ENCODE measurements around the gene INPP4A.
"Not testable (repeated sequence)": the region's sequence is repeated elsewhere in the genome, so short reads cannot be mapped to it uniquely, and the experiment has no call there.

Gene INPP4A

DNA sequence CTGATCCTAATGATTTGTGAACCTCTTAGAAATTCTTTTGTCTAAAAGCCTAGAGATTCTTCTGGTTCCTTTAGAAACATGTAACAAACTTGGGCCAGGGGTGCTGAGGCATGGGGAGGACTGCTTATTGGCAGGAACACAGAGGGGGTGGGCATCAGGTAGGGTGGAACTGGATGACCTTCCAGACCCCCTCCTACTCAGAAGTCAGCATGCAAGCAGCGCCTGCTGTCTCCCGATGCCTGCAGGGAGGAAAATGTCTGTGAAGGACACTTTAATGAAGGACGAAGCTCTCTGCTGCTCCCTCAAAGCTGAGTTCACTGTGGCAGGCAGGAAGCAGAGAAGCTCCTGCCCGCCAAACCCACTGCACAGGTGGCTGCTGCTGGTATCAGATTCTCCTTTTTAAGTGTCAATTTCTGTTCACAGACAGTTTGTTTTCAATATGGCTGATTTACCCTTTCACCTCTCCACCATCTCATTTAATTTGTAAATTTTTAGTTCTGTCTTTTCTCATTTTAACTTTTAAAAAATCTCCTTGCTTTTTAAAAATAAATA, 144.3 kb downstream of the INPP4A start:
- no peak for DNase-seq (ENCODE audit: low read depth)

- no peak for DNase-seq (ENCODE audit: low read depth)
These were observed 144.8 kb downstream of the INPP4A start for GRCh38 chr2:98589489-98589888.

GRCh38 chr2:98592565-98592964, 147.9 kb downstream of the INPP4A start:
- no peak for DNase-seq (ENCODE audit: low read depth)

DNA sequence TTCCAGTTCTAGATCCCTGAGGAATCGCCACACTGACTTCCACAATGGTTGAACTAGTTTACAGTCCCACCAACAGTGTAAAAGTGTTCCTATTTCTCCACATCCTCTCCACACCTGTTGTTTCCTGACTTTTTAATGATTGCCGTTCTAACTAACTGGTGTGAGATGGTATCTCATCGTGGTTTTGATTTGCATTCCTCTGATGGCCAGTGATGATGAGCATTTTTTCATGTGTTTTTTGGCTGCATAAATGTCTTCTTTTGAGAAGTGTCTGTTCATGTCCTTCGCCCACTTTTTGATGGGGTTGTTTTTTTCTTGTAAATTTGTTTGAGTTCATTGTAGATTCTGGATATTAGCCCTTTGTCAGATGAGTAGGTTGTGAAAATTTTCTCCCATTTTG, 150.0 kb downstream of the INPP4A start:
- DNase-seq (ENCODE audit: low read depth) = not testable (repeated sequence)

GRCh38 chr2:98598781-98599428, 154.2 kb downstream of the INPP4A start:
- DNase-seq (ENCODE audit: low read depth) = no peak

DNA sequence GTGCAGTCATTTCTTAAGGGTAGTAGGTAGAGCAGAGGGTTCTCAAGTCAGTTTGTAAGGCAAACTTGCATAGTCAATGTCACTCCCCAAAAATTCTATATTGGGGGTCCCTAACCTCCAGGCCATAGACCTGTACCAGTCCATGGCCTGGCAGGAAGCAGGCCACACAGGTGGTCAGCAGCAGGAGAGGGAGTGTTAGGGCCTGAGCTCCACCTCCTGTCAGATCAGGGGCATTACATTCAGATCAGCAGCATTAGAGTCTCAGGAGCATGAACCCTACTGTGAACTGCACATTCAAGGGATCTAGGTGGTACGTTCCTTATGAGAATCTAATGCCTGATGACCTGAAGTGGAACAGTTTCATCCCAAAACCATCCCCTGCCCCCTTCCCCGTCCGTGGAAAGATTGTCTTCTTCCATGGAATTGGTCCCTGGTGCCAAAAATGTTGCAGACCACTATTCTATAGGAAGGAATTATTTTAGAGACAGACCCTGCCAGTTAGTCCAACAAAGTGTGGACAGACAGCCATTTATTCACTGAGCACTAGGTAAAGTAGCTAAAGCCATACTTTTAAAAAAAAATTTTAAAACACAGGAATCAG, 157.0 kb downstream of the INPP4A start:
- DNase-seq (ENCODE audit: low read depth) = no peak

GRCh38 chr2:98604547-98604946, 159.9 kb downstream of the INPP4A start:
- no peak for DNase-seq (ENCODE audit: low read depth)

GRCh38 chr2:98605076-98605475, 160.4 kb downstream of the INPP4A start:
- DNase-seq (ENCODE audit: low read depth) = no peak

GRCh38 chr2:98606431-98606830, 161.8 kb downstream of the INPP4A start:
- DNase-seq (ENCODE audit: low read depth) = no peak

GRCh38 chr2:98607104-98607503, 162.4 kb downstream of the INPP4A start:
- no peak for DNase-seq (ENCODE audit: low read depth)

DNA sequence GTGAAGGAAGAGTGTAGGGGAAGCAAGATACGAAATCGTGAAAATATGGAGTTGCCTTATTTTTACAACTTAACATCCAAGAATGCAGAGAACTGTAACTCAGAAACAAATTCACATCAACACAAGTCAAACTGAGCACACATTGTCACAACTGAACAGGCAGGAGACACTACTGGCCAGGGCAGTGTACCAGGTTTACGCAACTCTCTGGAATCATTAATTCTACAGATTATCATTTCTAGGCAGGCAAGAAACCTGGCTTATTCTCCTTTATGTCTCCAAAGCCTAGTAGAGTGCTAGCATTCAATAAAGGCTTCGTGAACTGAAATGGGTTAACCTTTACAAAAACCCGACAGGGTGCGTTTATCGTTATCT, 163.1 kb downstream of the INPP4A start:
- DNase-seq (ENCODE audit: low read depth) = no peak

- DNase-seq (ENCODE audit: low read depth) = peak; percentile 79
These were observed 163.7 kb downstream of the INPP4A start, which contains the start of the genes COA5 and UNC50 for GRCh38 chr2:98608116-98608961. Gene COA5, minus strand, starts transcription at chr2:98608512. Its CDS starts 107 bp downstream, at chr2:98608405. Gene UNC50, plus strand, starts transcription at chr2:98608589. Its CDS starts 1,171 bp downstream, at chr2:98609760.

GRCh38 chr2:98608962-98609604, 164.4 kb downstream of the INPP4A start:
- no peak for DNase-seq (ENCODE audit: low read depth)

GRCh38 chr2:98614024-98614739, 169.5 kb downstream of the INPP4A start:
- no peak for DNase-seq (ENCODE audit: low read depth)

GRCh38 chr2:98615481-98615880, 170.8 kb downstream of the INPP4A start:
- no peak for DNase-seq (ENCODE audit: low read depth)

DNA sequence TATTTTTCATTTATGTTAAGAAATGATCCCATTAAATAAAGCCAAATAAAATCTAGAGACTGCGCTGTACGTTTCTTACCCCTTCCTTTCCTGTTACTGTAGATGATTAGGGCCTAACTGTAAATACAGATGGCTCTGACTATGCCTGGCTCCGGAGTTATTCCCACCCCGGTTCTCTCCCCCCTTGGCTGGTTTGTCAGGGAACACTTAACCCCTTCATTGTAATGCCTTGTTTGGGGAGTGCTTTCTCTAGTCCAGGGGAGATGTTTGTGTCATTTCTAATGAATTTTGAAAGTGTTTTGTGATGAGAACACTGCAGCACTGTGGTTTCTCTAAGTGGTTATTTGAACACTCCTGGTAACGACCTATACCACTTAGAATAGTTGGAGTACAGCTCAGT, 172.5 kb downstream of the INPP4A start:
- DNase-seq (ENCODE audit: low read depth) = no peak

DNA sequence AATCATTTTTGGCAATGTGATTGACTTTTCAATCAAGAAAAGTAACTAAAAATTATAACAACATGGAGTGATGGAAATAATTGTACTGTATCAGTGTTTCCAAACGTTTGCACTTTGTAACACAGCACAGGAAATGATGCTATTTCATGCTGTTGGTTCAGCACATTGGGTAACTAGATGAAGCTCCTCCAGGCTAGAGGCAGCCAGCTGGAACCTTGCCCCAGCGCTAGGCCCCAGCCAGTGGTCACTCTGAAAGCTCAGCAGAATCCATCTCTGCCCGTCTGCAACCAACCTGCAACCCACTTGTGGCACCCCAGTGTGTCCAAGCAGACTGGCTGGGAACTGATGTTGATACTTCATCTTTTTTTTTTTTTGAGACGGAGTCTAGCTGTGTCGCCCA, 179.0 kb downstream of the INPP4A start:
- DNase-seq (ENCODE audit: low read depth) = no peak

DNA sequence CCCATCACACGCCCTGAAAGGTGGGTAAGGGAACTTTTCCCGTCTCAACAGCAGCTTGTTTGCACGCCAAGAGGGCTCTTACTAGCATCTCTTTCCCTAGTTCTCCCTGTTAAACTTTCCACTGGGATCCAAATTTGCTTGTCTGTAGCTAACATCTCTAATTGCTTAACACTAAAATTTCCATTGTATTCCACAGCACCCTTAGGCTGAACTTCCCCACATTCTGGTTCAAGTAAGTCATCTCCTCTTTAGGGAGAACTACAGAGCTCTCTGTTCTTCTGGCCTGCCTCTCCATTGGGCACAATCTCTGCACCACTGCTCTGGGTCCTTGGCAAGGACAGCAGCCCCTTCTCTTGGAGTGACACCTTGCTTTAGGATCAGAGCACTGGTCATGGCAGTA, 187.7 kb downstream of the INPP4A start:
- no peak for DNase-seq (ENCODE audit: low read depth)

DNA sequence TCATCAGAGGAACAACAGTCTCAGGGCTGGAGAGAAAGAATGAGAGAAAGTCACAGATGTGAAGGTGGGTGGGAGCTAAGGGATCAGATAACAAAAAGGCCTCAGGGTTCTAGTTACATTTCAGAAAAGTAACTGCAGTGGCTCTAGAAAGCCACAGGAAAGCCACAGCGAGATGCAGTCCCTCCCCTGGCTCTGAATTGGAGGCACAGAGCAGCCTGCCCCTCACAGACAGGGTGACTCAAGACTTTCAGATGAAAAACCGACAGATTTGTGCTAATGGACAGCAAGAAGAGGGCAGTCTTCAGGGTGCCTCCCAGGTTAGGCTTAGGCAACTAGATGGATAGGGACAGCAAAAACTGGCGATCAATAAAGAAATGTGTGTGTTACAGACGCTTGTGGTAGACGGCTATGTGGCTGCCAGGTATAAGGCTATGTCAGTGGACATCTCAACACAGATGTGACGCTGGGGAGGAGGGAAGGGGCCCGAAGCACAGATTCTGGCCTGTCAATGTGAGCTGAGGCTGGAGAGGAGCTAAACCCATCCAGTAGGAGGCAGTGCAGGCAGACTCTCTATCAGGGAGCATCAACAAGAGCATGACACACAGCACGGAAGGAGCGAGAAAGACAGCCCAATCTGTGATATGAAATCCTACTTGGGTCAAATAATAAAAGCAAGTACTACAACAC, 189.9 kb downstream of the INPP4A start:
- peak; percentile 22 for DNase-seq (ENCODE audit: low read depth)

- peak; percentile 22 for DNase-seq (ENCODE audit: low read depth)
These were observed 192.9 kb downstream of the INPP4A start for GRCh38 chr2:98637401-98638147.

All from T follicular helper cell (primary cell).